ENCODE results near the gene LYPD5. TPM values are rescaled to one million over a fixed set of nuclear protein-coding genes. Genes with fewer than 3 reads are reported as not detected.

The LYPD5 gene
- total RNA-seq, 1 donor from 2014 or later, result 1.3 TPM

- intact Hi-C loops (cut with micrococcal nuclease), result no loop called here
- Histone ChIP-seq H3K4me3 (no peak overlapping the region), H3K4me1 (peaks cover 39% of the 10 kb centered on the region), H3K27me3 (ENCODE audit: low read depth) (no peaks in the 10 kb centered on the region), H3K27ac (replicated peaks) (no peak overlapping the region), H3K36me3 (peaks cover 43% of the 10 kb centered on the region), H3K9me3 (replicated peaks) (no peaks in the 10 kb centered on the region)
- no peak for TF ChIP-seq CTCF (IDR thresholded peaks at IDR 0.05; ENCODE audit: borderline replicate concordance)
- DNase-seq, result no peak
Observed at GRCh38 chr19:43752287-43752875, 49.9 kb downstream of the LYPD5 start.

- no peaks in the 10 kb centered on the region for H3K27me3 ChIP-seq (ENCODE audit: low read depth)
- no peak for TF ChIP-seq CTCF (IDR thresholded peaks at IDR 0.05; ENCODE audit: borderline replicate concordance)
- H3K4me3 ChIP-seq, result no peak overlapping the region
- H3K36me3 ChIP-seq, result peaks cover 50% of the 10 kb centered on the region
- H3K9me3 ChIP-seq (replicated peaks), result no peaks in the 10 kb centered on the region
- intact Hi-C loops (cut with micrococcal nuclease), result no loop called here
- no peak for DNase-seq
- H3K27ac ChIP-seq (replicated peaks), result no peak overlapping the region
- peaks cover 39% of the 10 kb centered on the region for H3K4me1 ChIP-seq
Observed at GRCh38 chr19:43751466-43752220, 50.6 kb downstream of the LYPD5 start.

- peaks cover 64% of the 10 kb centered on the region for H3K36me3 ChIP-seq
- TF ChIP-seq CTCF (IDR thresholded peaks at IDR 0.05; ENCODE audit: borderline replicate concordance), result no peak
- H3K4me3 ChIP-seq, result no peak overlapping the region
- H3K4me1 ChIP-seq, result peaks cover 32% of the 10 kb centered on the region
- intact Hi-C loops (cut with micrococcal nuclease), result loop anchor here (5.0 kb wide), 1 partner anchor 32 kb away; the partner anchor contains the start of gene KCNN4
- DNase-seq, result no peak
- no peak overlapping the region for H3K27ac ChIP-seq (replicated peaks)
- no peaks in the 10 kb centered on the region for H3K9me3 ChIP-seq (replicated peaks)
- no peaks in the 10 kb centered on the region for H3K27me3 ChIP-seq (ENCODE audit: low read depth)
Observed at GRCh38 chr19:43749898-43750297, 52.3 kb downstream of the LYPD5 start.

DNA sequence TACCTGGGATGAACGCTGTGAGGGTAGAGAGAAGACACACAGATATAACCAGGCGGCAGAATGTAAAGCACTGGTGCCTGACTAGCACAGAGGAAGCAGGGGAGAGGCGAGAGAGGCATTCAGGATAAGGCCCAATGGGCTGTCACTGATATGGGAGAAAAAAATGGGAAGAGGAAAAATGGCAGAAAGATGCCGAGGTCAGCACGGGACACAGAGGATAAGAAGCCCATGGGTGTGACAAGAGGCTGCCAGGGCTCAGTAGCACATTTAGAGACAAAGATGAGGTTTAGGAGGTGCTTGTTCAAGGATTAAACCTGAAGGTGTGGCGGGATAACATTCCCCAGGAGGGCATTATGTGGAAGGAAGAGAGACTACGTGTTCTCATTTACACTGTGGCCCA lies 53.1 kb downstream of the LYPD5 start:
- no peaks in the 10 kb centered on the region for H3K9me3 ChIP-seq (replicated peaks)
- no peak overlapping the region for H3K27ac ChIP-seq (replicated peaks)
- TF ChIP-seq CTCF (IDR thresholded peaks at IDR 0.05; ENCODE audit: borderline replicate concordance), result no peak
- DNase-seq, result no peak
- H3K4me3 ChIP-seq, result no peak overlapping the region
- no peaks in the 10 kb centered on the region for H3K27me3 ChIP-seq (ENCODE audit: low read depth)
- intact Hi-C loops (cut with micrococcal nuclease), result loop anchor here (5.0 kb wide), 1 partner anchor 33 kb away; the partner anchor contains the start of gene KCNN4
- peaks cover 29% of the 10 kb centered on the region for H3K4me1 ChIP-seq
- peaks cover 71% of the 10 kb centered on the region for H3K36me3 ChIP-seq

- Histone ChIP-seq H3K27ac (replicated peaks) (no peak overlapping the region), H3K9me3 (replicated peaks) (no peaks in the 10 kb centered on the region), H3K4me1 (peaks cover 24% of the 10 kb centered on the region), H3K36me3 (peaks cover 73% of the 10 kb centered on the region), H3K27me3 (ENCODE audit: low read depth) (no peaks in the 10 kb centered on the region), H3K4me3 (no peak overlapping the region)
- DNase-seq, result no peak
- intact Hi-C loops (cut with micrococcal nuclease), result loop anchor here (5.0 kb wide), 1 partner anchor 34 kb away; the partner anchor contains the start of gene KCNN4
- no peak for TF ChIP-seq CTCF (IDR thresholded peaks at IDR 0.05; ENCODE audit: borderline replicate concordance)
Observed at GRCh38 chr19:43748685-43749084, 53.6 kb downstream of the LYPD5 start.

Data from left ventricle myocardium inferior (tissue), 1 donor.